Tibial nerve (tissue), 4 donors: Measurements from ENCODE around the gene ST8SIA6. TPM values are rescaled to one million over a fixed set of nuclear protein-coding genes. Genes with fewer than 3 reads are reported as not detected.

Experiments
- DNase-seq, 2 donors: peaks; one replicate each; pipeline ENCODE4 v3.0.0-alpha.2; 2019; ENCODE audit warnings: low spot score in 2 of 2
- H3K27ac ChIP-seq, 4 donors: fragments of 200-600 bp; sonication (generic) in 3 of 4; one replicate each; pipeline ENCODE4 v1.5.1; 2017 to 2019; ENCODE audit warnings: mild to moderate bottlenecking in 1 of 4
- H3K27me3 ChIP-seq, 2 donors: fragments of 200-600 bp; sonication (generic) in 1 of 2; one replicate each; pipeline versions ENCODE4 v1.5.1 to v1.6.0; 2017 to 2019
- H3K36me3 ChIP-seq, 3 donors: fragments of 200-600 bp; sonication (generic); one replicate each; pipeline ENCODE4 v1.5.1; 2018 to 2019
- H3K4me1 ChIP-seq, 4 donors: fragments of 200-600 bp; sonication (generic) in 3 of 4; one replicate each; pipeline ENCODE4 v1.5.1; 2017 to 2019
- H3K4me3 ChIP-seq, 4 donors: fragments of 200-600 bp; sonication (generic) in 3 of 4; one replicate each; pipeline ENCODE4 v1.5.1; 2017 to 2019; ENCODE audit warnings: mild to moderate bottlenecking in 1 of 4, moderate library complexity in 1 of 4
- H3K9me3 ChIP-seq, 4 donors: fragments of 200-600 bp; sonication (generic) in 3 of 4; one replicate each; pipeline ENCODE4 v1.5.1; 2017 to 2019
- CTCF ChIP-seq, 5 experiments: fragments of 200-600 bp in 3 of 5; fragments of 450-650 bp in 2 of 5; sonication (generic) in 3 of 5; IDR thresholded peaks; one replicate each; pipeline ENCODE4 v1.5.1; 2016 to 2019; ENCODE audit warnings: antibody characterized with exemption in 5 of 5, mild to moderate bottlenecking in 3 of 5, moderate library complexity in 2 of 5
- EP300 ChIP-seq, 2 donors: sonication (generic); formaldehyde crosslinking; IDR thresholded peaks; one replicate each; pipeline ENCODE4 v1.6.1; 2017; ENCODE audit warnings: antibody characterized with exemption in 2 of 2, mild to moderate bottlenecking in 1 of 2
- POLR2A ChIP-seq, 2 donors: fragments of 450-650 bp; IDR thresholded peaks; one replicate each; pipeline ENCODE4 v1.6.1; 2017; ENCODE audit warnings: antibody characterized with exemption in 2 of 2, mild to moderate bottlenecking in 2 of 2, moderate library complexity in 2 of 2
- WGBS, 2 donors: methylation state at CpG; one replicate each; pipeline ENCODE4 v1.1.5; 2018; 5-methylcytosine and 5-hydroxymethylcytosine counted together
- total RNA-seq, 4 donors: library from RNA; depleted of rRNA; stranded (reverse); fragments of >200 nt; gene quantifications; one replicate each; pipeline ENCODE4 v1.1.0, GENCODE V29; 2016

ST8SIA6 gene
- total RNA-seq, 4 donors from 2014 or later: 1.9 to 4.2 (median 3.5) TPM

DNA sequence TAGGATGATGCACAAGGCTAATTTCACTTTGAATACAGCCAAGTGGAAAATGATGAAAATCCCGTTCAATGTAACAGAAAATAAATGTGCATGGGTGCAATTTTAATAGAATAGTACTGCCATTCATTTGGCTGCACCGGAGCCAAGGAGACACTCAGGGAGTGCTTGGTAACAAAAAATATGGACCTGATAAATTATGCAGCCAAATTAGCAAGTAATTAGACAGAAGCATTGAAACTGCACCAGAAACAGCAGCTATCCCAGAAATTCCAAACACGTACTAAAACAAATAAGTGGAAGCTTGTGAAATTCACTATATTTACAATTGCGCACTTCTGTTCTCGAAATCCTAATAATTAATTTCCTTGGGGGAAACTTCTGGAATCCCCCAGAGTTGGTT is 31.5 kb downstream of the ST8SIA6 start:
- Histone ChIP-seq H3K9me3 (no peaks in the 10 kb centered on the region), H3K27ac (no peak overlapping the region), H3K27me3 (no peaks in the 10 kb centered on the region), H3K36me3 (no peaks in the 10 kb centered on the region), H3K4me1 (no peaks in the 10 kb centered on the region), H3K4me3 (no peak overlapping the region)
- 72 to 74% methylated on average over 5 of the region's 5 CpGs for WGBS, 2 donors
- TF ChIP-seq CTCF (IDR thresholded peaks at IDR 0.05): no peak
- no peak for TF ChIP-seq EP300 (IDR thresholded peaks at IDR 0.05)
- no peak for DNase-seq

- no peak overlapping the region for H3K4me3 ChIP-seq
- 72 to 84% methylated on average over 2 of the region's 2 CpGs for WGBS, 2 donors
- no peaks in the 10 kb centered on the region for H3K27me3 ChIP-seq
- H3K27ac ChIP-seq: no peak overlapping the region
- no peak for DNase-seq
- H3K4me1 ChIP-seq: no peaks in the 10 kb centered on the region
- no peaks in the 10 kb centered on the region for H3K36me3 ChIP-seq
- no peaks in the 10 kb centered on the region for H3K9me3 ChIP-seq
- no peak for TF ChIP-seq POLR2A (IDR thresholded peaks at IDR 0.05)
- TF ChIP-seq EP300 (IDR thresholded peaks at IDR 0.05): no peak
- TF ChIP-seq CTCF (IDR thresholded peaks at IDR 0.05): no peak
Measured at GRCh38 chr10:17418249-17418648, 36.1 kb downstream of the ST8SIA6 start.

GRCh38 chr10:17416442-17417211 is 37.8 kb downstream of the ST8SIA6 start:
- no peaks in the 10 kb centered on the region for H3K36me3 ChIP-seq
- no peak for DNase-seq
- no peak overlapping the region for H3K4me3 ChIP-seq
- H3K27ac ChIP-seq: no peak overlapping the region
- TF ChIP-seq CTCF (IDR thresholded peaks at IDR 0.05): no peak
- TF ChIP-seq POLR2A (IDR thresholded peaks at IDR 0.05): no peak
- no peak for TF ChIP-seq EP300 (IDR thresholded peaks at IDR 0.05)
- no peaks in the 10 kb centered on the region for H3K9me3 ChIP-seq
- no peaks in the 10 kb centered on the region for H3K4me1 ChIP-seq
- no peaks in the 10 kb centered on the region for H3K27me3 ChIP-seq
- 82 to 89% methylated on average over 8 of the region's 8 CpGs for WGBS, 2 donors

GRCh38 chr10:17415046-17415658 is 39.2 kb downstream of the ST8SIA6 start:
- WGBS, 2 donors: 85 to 88% methylated on average over 3 of the region's 3 CpGs
- TF ChIP-seq EP300 (IDR thresholded peaks at IDR 0.05) (no peak), CTCF (IDR thresholded peaks at IDR 0.05) (no peak), POLR2A (IDR thresholded peaks at IDR 0.05) (no peak)
- H3K4me1 ChIP-seq: no peaks in the 10 kb centered on the region

GRCh38 chr10:17414484-17414883 is 39.9 kb downstream of the ST8SIA6 start:
- Histone ChIP-seq H3K9me3 (no peaks in the 10 kb centered on the region), H3K36me3 (no peaks in the 10 kb centered on the region), H3K4me1 (no peaks in the 10 kb centered on the region), H3K4me3 (no peak overlapping the region), H3K27me3 (no peaks in the 10 kb centered on the region), H3K27ac (no peak overlapping the region)
- DNase-seq: no peak
- no peak for TF ChIP-seq CTCF (IDR thresholded peaks at IDR 0.05)
- TF ChIP-seq POLR2A (IDR thresholded peaks at IDR 0.05): no peak
- TF ChIP-seq EP300 (IDR thresholded peaks at IDR 0.05): no peak
- 76 to 84% methylated on average over 1 of the region's 1 CpG for WGBS, 2 donors

More at GRCh38 chr10:17415046-17415658, 39.2 kb downstream of the ST8SIA6 start:
- Histone ChIP-seq H3K27ac (no peak overlapping the region), H3K9me3 (no peaks in the 10 kb centered on the region), H3K27me3 (no peaks in the 10 kb centered on the region), H3K4me3 (no peak overlapping the region), H3K36me3 (no peaks in the 10 kb centered on the region)
- DNase-seq: no peak
